Neural crest cell (in vitro differentiated cells): Measurements from ENCODE around the gene IPPK. TPM values are rescaled to one million over a fixed set of nuclear protein-coding genes. Genes with fewer than 3 reads are reported as not detected.
A peak's percentile ranks its signal among the peaks of the same experiment; 100 is the strongest.
"Not testable (repeated sequence)": the region's sequence is repeated elsewhere in the genome, so short reads cannot be mapped to it uniquely, and the experiment has no call there.

Experiments used
- DNase-seq: peaks from one replicate; pipeline ENCODE4 v3.0.0; 2021; ENCODE audit warnings: low read depth, mixed read lengths, low spot score
- H3K27ac Mint-ChIP-seq: one replicate; pipeline ENCODE4 v1.8.0; 2021; ENCODE audit warnings: mild to moderate bottlenecking, mixed read lengths; ENCODE audit not compliant: unreplicated experiment
- H3K27me3 Mint-ChIP-seq: 2 replicates; pipeline ENCODE4 v1.8.0; 2021; ENCODE audit warnings: low read depth, mild to moderate bottlenecking, mixed read lengths
- H3K36me3 Mint-ChIP-seq: 2 replicates; pipeline ENCODE4 v1.8.0; 2021; ENCODE audit warnings: low read depth, mild to moderate bottlenecking, mixed read lengths
- H3K4me1 Mint-ChIP-seq: 2 replicates; pipeline ENCODE4 v1.8.0; 2021; ENCODE audit warnings: mixed read lengths
- H3K4me3 Mint-ChIP-seq: one replicate; pipeline ENCODE4 v1.8.0; 2021; ENCODE audit warnings: mild to moderate bottlenecking, mixed read lengths
- H3K9me3 Mint-ChIP-seq: 2 replicates; pipeline ENCODE4 v1.8.0; 2021; ENCODE audit warnings: mixed read lengths
- total RNA-seq: library from RNA; stranded (reverse); gene quantifications from 2 replicates; pipeline ENCODE4 v1.2.1, GENCODE V29; 2021
- TF ChIP-seq, protein P1 (sequence below): fragments of 200-600 bp; sonication (generic); conservative IDR thresholded peaks from 2 replicates; pipeline ENCODE4 v1.5.0; 2021; ENCODE audit warnings: antibody characterized with exemption, mild to moderate bottlenecking

IPPK gene
- total RNA-seq, 1 donor from 2014 or later, result 13.1 TPM

DNA sequence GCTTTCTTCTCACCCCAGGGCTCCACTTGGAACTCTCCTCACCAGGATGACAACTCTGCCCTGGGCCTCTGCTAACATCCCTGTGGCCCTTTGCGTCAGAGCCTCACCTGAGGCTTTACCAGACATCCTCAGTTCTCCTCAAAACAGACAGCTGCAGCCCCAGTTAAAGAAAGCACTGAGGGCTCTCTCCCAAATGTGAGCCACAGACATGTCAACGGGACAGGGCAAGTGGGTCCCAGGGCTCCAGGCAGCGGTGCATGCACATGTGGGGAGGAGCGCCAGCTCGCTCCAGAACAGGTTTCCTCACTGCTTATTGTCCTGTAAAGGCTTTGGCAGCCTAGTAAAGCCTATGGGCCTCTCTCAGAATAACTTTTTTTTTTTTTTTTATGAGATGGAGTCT, 37.3 kb downstream of the IPPK start:
- Mint-ChIP-seq H3K27ac (no peak overlapping the region), H3K9me3 (peaks cover 1% of the 10 kb centered on the region), H3K27me3 (no peaks in the 10 kb centered on the region), H3K4me1 (peaks cover 3% of the 10 kb centered on the region), H3K36me3 (peaks cover 31% of the 10 kb centered on the region), H3K4me3 (no peak overlapping the region)
- TF ChIP-seq, protein P1, sequence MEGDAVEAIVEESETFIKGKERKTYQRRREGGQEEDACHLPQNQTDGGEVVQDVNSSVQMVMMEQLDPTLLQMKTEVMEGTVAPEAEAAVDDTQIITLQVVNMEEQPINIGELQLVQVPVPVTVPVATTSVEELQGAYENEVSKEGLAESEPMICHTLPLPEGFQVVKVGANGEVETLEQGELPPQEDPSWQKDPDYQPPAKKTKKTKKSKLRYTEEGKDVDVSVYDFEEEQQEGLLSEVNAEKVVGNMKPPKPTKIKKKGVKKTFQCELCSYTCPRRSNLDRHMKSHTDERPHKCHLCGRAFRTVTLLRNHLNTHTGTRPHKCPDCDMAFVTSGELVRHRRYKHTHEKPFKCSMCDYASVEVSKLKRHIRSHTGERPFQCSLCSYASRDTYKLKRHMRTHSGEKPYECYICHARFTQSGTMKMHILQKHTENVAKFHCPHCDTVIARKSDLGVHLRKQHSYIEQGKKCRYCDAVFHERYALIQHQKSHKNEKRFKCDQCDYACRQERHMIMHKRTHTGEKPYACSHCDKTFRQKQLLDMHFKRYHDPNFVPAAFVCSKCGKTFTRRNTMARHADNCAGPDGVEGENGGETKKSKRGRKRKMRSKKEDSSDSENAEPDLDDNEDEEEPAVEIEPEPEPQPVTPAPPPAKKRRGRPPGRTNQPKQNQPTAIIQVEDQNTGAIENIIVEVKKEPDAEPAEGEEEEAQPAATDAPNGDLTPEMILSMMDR, result no peak
- DNase-seq, result no peak

DNA sequence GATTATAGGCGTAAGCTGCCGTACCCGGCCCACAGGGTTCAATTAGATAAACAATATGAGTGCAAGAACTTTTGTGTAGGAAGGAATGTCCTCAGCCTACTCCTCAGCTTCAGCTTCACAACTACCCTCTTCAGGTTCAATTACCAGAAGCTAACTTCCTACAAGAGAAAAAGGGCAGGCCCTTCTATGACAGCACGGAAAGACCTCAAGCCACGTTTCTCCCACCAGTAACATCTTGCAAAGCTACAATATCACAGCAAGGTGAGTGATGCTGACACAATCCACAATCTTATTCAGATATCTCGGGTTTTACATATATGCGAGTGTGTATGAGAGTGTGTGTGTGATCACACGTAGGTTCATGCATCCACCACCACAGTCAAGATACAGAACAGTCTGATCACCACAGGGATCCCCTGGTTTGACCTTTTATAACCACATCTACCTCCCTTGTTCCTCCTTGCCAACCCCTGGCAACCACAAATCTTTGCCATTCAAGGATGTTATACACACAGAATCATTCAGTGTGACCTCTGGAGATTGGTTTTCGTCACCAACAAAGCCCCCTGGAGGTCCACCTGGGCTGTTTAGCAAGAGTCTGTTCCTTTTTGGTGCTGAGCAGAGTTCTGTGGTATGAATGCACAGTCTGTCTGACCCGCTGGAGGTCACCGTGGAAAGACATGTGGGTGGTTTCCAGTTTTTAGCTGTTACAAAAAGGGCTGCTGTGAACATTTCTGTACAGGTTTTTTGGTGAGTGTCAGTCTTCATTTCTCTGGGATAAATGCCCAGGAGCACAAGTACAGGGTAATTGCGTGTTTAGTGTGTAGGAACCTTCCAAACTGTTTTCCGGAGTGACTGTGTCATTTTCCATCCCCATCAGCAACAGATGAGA, 38.2 kb downstream of the IPPK start:
- Mint-ChIP-seq H3K4me1 (peaks cover 3% of the 10 kb centered on the region), H3K27me3 (no peaks in the 10 kb centered on the region), H3K36me3 (peaks cover 37% of the 10 kb centered on the region), H3K9me3 (peaks cover 2% of the 10 kb centered on the region), H3K4me3 (no peak overlapping the region), H3K27ac (no peak overlapping the region)
- TF ChIP-seq, protein P1, result no peak
- DNase-seq, result no peak

DNA sequence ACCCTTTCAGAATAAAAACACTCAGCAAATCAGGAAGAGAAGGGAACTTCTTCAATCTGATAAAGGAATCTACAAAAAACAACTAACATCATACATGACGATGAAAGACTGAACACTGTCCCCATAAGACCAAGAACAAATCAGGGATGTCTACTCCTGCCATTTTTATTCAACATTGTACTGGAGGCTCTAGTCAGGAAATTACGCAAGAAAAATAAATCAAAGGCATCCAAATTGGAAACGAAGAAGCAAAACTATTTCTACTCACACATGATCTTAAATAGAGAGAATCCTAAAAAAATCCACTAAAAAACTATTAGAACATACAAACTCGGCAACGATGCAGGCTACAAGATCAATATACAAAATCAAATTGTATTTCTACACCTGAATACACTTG, 42.3 kb downstream of the IPPK start:
- Mint-ChIP-seq H3K27ac (no peak overlapping the region), H3K4me1 (no peaks in the 10 kb centered on the region), H3K9me3 (peaks cover 2% of the 10 kb centered on the region), H3K27me3 (no peaks in the 10 kb centered on the region), H3K36me3 (peaks cover 39% of the 10 kb centered on the region), H3K4me3 (no peak overlapping the region)
- TF ChIP-seq, protein P1, result no peak
- DNase-seq, result no peak

DNA sequence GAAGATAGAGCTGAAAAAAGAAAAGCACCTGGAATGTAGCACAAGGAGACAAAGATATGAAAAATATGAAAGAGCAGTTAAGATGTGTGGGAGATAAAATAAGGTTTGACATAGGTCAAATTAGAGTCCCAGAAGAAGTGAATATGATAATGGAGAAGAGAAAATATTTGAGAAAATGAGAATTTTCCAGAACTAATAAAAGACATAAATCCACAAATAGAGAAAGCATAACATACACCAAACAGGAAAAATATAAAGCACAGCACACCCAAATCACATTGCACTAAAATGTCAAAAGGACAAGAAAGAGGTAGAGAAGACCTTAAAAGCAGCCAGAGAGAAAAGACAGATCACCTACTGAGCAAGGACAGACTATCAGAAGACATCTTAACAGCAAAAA, 43.4 kb downstream of the IPPK start:
- Mint-ChIP-seq H3K27ac (no peak overlapping the region), H3K36me3 (peaks cover 32% of the 10 kb centered on the region), H3K4me3 (no peak overlapping the region), H3K9me3 (peaks cover 2% of the 10 kb centered on the region), H3K27me3 (no peaks in the 10 kb centered on the region), H3K4me1 (no peaks in the 10 kb centered on the region)
- TF ChIP-seq, protein P1, result no peak
- DNase-seq, result no peak

DNA sequence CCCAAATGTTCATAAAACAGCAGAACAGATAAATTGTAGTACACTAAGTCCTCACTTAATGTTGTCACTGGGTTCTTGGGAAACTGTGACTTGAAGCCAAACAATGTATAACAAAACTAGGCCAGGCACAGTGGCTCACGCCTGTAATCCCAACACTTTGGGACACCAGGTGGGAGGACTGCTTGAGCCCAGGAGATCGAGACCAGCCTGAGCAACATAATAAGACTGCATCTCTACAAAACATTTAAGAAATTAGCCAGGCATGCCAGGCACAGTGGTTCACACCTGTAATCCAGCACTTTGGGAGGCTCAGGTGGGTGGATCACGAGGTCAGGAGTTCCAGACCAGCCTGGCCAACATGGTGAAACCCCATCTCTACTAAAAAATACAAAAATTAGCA, 46.0 kb downstream of the IPPK start:
- not testable (repeated sequence) for H3K9me3 Mint-ChIP-seq, H3K4me3 Mint-ChIP-seq, DNase-seq, H3K4me1 Mint-ChIP-seq, H3K27me3 Mint-ChIP-seq
- peak overlapping the region; percentile 29 for H3K27ac Mint-ChIP-seq
- H3K36me3 Mint-ChIP-seq, result peaks cover 21% of the 10 kb centered on the region

DNA sequence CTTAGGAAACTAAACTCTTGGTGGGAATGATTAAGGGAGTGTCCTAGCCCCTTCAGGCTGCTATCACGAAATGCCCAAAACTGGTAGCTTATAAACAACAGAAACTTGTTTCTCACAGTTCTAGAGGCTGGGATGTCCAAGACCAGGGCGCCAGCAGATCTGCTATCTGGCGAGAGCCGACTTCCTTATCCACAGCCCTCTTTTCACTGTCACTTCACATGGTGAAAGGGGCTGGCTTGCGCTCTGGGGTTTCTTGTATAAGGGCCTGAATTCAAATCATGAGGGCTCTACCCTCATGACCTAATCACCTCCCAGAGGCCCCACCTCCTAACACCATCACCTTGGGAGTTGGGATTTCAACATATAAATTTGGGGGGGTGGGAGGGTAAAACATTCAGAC, 49.1 kb downstream of the IPPK start:
- H3K4me3 Mint-ChIP-seq, result no peak overlapping the region
- no peaks in the 10 kb centered on the region for H3K27me3 Mint-ChIP-seq
- TF ChIP-seq, protein P1, result no peak
- no peaks in the 10 kb centered on the region for H3K4me1 Mint-ChIP-seq
- H3K27ac Mint-ChIP-seq, result no peak overlapping the region
- peaks cover 4% of the 10 kb centered on the region for H3K36me3 Mint-ChIP-seq
- H3K9me3 Mint-ChIP-seq, result no peaks in the 10 kb centered on the region
- DNase-seq, result no peak
